ENCODE measurements around the gene SGCA. TPM values are rescaled to one million over a fixed set of nuclear protein-coding genes. Genes with fewer than 3 reads are reported as not detected.

Gene SGCA
- total and polyA plus RNA-seq, 10 of the 15 experiments (the other 5 are each of a cell fraction or from before 2014, with no cell fraction given) = 0.13 to 2.2 (median 0.50) TPM; not detected in 2

DNA sequence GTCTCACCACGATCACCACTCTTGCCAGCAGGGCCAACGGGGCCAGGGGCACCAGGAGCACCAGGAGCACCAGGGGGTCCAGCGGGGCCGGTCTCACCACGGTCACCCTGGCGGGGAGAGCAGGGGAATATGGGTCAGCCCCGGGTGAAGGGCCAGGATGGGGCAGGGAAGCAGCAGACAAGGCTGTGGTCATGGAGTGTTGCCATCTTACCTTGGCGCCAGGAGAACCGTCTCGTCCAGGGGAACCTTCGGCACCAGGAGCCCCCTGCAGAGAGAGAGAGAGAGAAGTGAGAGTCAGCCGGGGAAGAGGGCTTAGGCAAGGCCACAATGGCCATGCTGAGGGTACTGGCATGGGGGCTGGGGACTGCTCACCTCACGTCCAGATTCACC lies 22.7 kb downstream of the SGCA start (continued):
- TF ChIP-seq, protein P1, sequence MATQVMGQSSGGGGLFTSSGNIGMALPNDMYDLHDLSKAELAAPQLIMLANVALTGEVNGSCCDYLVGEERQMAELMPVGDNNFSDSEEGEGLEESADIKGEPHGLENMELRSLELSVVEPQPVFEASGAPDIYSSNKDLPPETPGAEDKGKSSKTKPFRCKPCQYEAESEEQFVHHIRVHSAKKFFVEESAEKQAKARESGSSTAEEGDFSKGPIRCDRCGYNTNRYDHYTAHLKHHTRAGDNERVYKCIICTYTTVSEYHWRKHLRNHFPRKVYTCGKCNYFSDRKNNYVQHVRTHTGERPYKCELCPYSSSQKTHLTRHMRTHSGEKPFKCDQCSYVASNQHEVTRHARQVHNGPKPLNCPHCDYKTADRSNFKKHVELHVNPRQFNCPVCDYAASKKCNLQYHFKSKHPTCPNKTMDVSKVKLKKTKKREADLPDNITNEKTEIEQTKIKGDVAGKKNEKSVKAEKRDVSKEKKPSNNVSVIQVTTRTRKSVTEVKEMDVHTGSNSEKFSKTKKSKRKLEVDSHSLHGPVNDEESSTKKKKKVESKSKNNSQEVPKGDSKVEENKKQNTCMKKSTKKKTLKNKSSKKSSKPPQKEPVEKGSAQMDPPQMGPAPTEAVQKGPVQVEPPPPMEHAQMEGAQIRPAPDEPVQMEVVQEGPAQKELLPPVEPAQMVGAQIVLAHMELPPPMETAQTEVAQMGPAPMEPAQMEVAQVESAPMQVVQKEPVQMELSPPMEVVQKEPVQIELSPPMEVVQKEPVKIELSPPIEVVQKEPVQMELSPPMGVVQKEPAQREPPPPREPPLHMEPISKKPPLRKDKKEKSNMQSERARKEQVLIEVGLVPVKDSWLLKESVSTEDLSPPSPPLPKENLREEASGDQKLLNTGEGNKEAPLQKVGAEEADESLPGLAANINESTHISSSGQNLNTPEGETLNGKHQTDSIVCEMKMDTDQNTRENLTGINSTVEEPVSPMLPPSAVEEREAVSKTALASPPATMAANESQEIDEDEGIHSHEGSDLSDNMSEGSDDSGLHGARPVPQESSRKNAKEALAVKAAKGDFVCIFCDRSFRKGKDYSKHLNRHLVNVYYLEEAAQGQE (IDR thresholded peaks at IDR 0.05; ENCODE audit: low read depth, low read length) = no peak

DNA sequence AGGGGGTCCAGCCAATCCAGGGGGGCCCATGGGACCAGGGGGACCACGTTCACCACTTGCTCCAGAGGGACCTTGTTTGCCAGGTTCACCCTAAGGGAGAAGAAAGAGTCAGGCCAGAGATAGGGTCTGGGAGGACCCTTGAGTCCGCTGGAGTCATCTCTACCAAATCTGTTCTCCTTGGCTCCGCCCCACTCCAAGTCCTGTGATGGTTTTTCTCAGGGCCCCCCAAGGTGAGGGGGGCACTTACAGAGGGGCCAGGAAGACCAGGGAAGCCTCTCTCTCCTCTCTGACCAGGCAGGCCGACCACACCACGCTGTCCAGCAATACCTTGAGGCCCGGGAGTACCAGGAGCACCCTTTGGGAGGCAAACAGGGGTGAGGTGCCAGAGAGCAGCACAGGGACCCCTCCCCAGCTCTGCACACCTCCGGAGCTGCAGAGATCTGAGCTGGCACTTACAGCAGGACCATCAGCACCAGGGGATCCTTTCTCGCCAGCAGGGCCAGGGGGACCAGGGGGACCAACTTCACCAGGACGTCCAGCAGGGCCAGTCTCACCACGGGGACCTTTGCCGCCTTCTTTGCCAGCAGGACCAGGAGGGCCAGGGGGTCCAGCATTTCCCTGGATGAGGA lies 23.2 kb downstream of the SGCA start:
- Histone ChIP-seq H2AFZ (ENCODE audit: control insufficient read depth, low read depth, low read length) (no peak overlapping the region), H3K27ac (ENCODE audit: control insufficient read depth, insufficient read depth) (no peak overlapping the region), H3K9me3 (replicated peaks; ENCODE audit: control insufficient read depth, insufficient read depth, low read length) (no peaks in the 10 kb centered on the region), H3K79me2 (ENCODE audit: control insufficient read depth, insufficient read depth, low read length) (no peaks in the 10 kb centered on the region; the same call in 1 of the 2 replicates), H4K20me1 (ENCODE audit: control insufficient read depth, insufficient read depth) (no peaks in the 10 kb centered on the region), H3K9ac (ENCODE audit: control insufficient read depth, insufficient read depth, low read length) (no peak overlapping the region), H3K36me3 (ENCODE audit: control insufficient read depth in 2 of 2, insufficient read depth in 2 of 2, low read length in 1 of 2) (peaks cover 0 to 6% of the 10 kb centered on the region in 2 experiments; a peak in 2 of 4 replicates), H3K4me3 (no peak overlapping the region), H3K27me3 (replicated peaks in 1 of 2; ENCODE audit: control insufficient read depth in 2 of 2, insufficient read depth in 2 of 2, low read length in 1 of 2) (no peaks in the 10 kb centered on the region), H3K4me2 (ENCODE audit: control insufficient read depth, insufficient read depth) (no peak overlapping the region), H3K4me1 (ENCODE audit: control insufficient read depth, insufficient read depth, low read length) (peaks cover 33% of the 10 kb centered on the region)
- BruUV-seq (replicated peaks) = no TSS peak
- 41% methylated on average over 11 of the region's 11 CpGs for WGBS (ENCODE audit: insufficient coverage, insufficient replicate concordance, low lambda C conversion rate, missing lambda C conversion rate)
- ChIA-PET CTCF (interaction anchor here (10.1 kb wide), 1 partner anchor 18 kb away, joined by 514 read pairs; the partner anchor contains the start of gene SGCA), POLR2A (no interaction called here), RAD21 (ENCODE audit: unreplicated experiment) (no interaction called here), SMC1A (ENCODE audit: uncharacterized antibody, unreplicated experiment) (no interaction called here)
- FAIRE-seq = no peak
- DNase-seq (ENCODE audit: low read depth, low spot score) = no peak
- in situ Hi-C loops (cut with MboI) (no loop called here), intact Hi-C loops (cut with micrococcal nuclease; ENCODE audit: unreplicated experiment) (no loop called here)
- ATAC-seq = no peak
- TF ChIP-seq, protein P2, sequence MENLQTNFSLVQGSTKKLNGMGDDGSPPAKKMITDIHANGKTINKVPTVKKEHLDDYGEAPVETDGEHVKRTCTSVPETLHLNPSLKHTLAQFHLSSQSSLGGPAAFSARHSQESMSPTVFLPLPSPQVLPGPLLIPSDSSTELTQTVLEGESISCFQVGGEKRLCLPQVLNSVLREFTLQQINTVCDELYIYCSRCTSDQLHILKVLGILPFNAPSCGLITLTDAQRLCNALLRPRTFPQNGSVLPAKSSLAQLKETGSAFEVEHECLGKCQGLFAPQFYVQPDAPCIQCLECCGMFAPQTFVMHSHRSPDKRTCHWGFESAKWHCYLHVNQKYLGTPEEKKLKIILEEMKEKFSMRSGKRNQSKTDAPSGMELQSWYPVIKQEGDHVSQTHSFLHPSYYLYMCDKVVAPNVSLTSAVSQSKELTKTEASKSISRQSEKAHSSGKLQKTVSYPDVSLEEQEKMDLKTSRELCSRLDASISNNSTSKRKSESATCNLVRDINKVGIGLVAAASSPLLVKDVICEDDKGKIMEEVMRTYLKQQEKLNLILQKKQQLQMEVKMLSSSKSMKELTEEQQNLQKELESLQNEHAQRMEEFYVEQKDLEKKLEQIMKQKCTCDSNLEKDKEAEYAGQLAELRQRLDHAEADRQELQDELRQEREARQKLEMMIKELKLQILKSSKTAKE (IDR thresholded peaks at IDR 0.05; ENCODE audit: low read depth, poor library complexity, severe bottlenecking) = no peak
- TF ChIP-seq KAT2A (conservative IDR thresholded peaks at IDR 0.05; ENCODE audit: control insufficient read depth, low read depth, low read length) = no peak
- no peak for TF ChIP-seq BMI1 (IDR thresholded peaks at IDR 0.05; ENCODE audit: borderline replicate concordance)
- no peak for TF ChIP-seq POU2F2 (IDR thresholded peaks at IDR 0.05; ENCODE audit: borderline replicate concordance, low read depth, low read length)
- no peak for TF ChIP-seq NFXL1 (IDR thresholded peaks at IDR 0.05; ENCODE audit: borderline replicate concordance)
- TF ChIP-seq SMAD1 (IDR thresholded peaks at IDR 0.05; ENCODE audit: low read depth, partially characterized antibody) = no peak
- TF ChIP-seq SRF (IDR thresholded peaks at IDR 0.05; ENCODE audit: low read depth in 2 of 2, low read length in 2 of 2) = no peak
- no peak for TF ChIP-seq ATF7 (IDR thresholded peaks at IDR 0.05; ENCODE audit: low read depth)
- TF ChIP-seq, protein P3, sequence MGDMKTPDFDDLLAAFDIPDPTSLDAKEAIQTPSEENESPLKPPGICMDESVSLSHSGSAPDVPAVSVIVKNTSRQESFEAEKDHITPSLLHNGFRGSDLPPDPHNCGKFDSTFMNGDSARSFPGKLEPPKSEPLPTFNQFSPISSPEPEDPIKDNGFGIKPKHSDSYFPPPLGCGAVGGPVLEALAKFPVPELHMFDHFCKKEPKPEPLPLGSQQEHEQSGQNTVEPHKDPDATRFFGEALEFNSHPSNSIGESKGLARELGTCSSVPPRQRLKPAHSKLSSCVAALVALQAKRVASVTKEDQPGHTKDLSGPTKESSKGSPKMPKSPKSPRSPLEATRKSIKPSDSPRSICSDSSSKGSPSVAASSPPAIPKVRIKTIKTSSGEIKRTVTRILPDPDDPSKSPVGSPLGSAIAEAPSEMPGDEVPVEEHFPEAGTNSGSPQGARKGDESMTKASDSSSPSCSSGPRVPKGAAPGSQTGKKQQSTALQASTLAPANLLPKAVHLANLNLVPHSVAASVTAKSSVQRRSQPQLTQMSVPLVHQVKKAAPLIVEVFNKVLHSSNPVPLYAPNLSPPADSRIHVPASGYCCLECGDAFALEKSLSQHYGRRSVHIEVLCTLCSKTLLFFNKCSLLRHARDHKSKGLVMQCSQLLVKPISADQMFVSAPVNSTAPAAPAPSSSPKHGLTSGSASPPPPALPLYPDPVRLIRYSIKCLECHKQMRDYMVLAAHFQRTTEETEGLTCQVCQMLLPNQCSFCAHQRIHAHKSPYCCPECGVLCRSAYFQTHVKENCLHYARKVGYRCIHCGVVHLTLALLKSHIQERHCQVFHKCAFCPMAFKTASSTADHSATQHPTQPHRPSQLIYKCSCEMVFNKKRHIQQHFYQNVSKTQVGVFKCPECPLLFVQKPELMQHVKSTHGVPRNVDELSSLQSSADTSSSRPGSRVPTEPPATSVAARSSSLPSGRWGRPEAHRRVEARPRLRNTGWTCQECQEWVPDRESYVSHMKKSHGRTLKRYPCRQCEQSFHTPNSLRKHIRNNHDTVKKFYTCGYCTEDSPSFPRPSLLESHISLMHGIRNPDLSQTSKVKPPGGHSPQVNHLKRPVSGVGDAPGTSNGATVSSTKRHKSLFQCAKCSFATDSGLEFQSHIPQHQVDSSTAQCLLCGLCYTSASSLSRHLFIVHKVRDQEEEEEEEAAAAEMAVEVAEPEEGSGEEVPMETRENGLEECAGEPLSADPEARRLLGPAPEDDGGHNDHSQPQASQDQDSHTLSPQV (IDR thresholded peaks at IDR 0.05) = no peak

Data from GM12878 (cell line).